ENCODE results near the gene AOPEP. TPM values are rescaled to one million over a fixed set of nuclear protein-coding genes. Genes with fewer than 3 reads are reported as not detected.
"Not testable (repeated sequence)": the region's sequence is repeated elsewhere in the genome, so short reads cannot be mapped to it uniquely, and the experiment has no call there.

The AOPEP gene
- total RNA-seq, 1 donor from 2014 or later = 22.1 TPM

GRCh38 chr9:94846739-94847138 lies 120.2 kb downstream of the AOPEP start:
- Mint-ChIP-seq H3K9me3 (ENCODE audit: unreplicated experiment) (no peaks in the 10 kb centered on the region), H3K36me3 (ENCODE audit: low read depth, unreplicated experiment) (peaks cover 7% of the 10 kb centered on the region), H3K4me3 (ENCODE audit: unreplicated experiment) (no peak overlapping the region), H3K27me3 (ENCODE audit: unreplicated experiment) (peaks cover 5% of the 10 kb centered on the region), H3K4me1 (ENCODE audit: unreplicated experiment) (peaks cover 9% of the 10 kb centered on the region), H3K27ac (ENCODE audit: unreplicated experiment) (no peak overlapping the region)
- TF ChIP-seq CTCF (IDR thresholded peaks at IDR 0.05; ENCODE audit: unreplicated experiment) = no peak
- DNase-seq (ENCODE audit: low spot score) = no peak

- H3K36me3 Mint-ChIP-seq (ENCODE audit: low read depth, unreplicated experiment) = peaks cover 7% of the 10 kb centered on the region
- no peak overlapping the region for H3K4me3 Mint-ChIP-seq (ENCODE audit: unreplicated experiment)
- H3K9me3 Mint-ChIP-seq (ENCODE audit: unreplicated experiment) = no peaks in the 10 kb centered on the region
- H3K27ac Mint-ChIP-seq (ENCODE audit: unreplicated experiment) = no peak overlapping the region
- H3K4me1 Mint-ChIP-seq (ENCODE audit: unreplicated experiment) = peaks cover 9% of the 10 kb centered on the region
- no peak for TF ChIP-seq CTCF (IDR thresholded peaks at IDR 0.05; ENCODE audit: unreplicated experiment)
- no peak for DNase-seq (ENCODE audit: low spot score)
- peaks cover 5% of the 10 kb centered on the region for H3K27me3 Mint-ChIP-seq (ENCODE audit: unreplicated experiment)
Measured at GRCh38 chr9:94847486-94847885, 121.0 kb downstream of the AOPEP start.

- not testable (repeated sequence) for H3K36me3 Mint-ChIP-seq (ENCODE audit: low read depth, unreplicated experiment); H3K4me3 Mint-ChIP-seq (ENCODE audit: unreplicated experiment); DNase-seq (ENCODE audit: low spot score); H3K4me1 Mint-ChIP-seq (ENCODE audit: unreplicated experiment); H3K9me3 Mint-ChIP-seq (ENCODE audit: unreplicated experiment); H3K27ac Mint-ChIP-seq (ENCODE audit: unreplicated experiment); H3K27me3 Mint-ChIP-seq (ENCODE audit: unreplicated experiment)
Measured at GRCh38 chr9:94848791-94849190, 122.3 kb downstream of the AOPEP start.

GRCh38 chr9:94850540-94851434 lies 124.3 kb downstream of the AOPEP start:
- H3K4me3 Mint-ChIP-seq (ENCODE audit: unreplicated experiment) = no peak overlapping the region
- no peaks in the 10 kb centered on the region for H3K36me3 Mint-ChIP-seq (ENCODE audit: low read depth, unreplicated experiment)
- DNase-seq (ENCODE audit: low spot score) = no peak
- no peaks in the 10 kb centered on the region for H3K9me3 Mint-ChIP-seq (ENCODE audit: unreplicated experiment)
- no peak overlapping the region for H3K27ac Mint-ChIP-seq (ENCODE audit: unreplicated experiment)
- peaks cover 4% of the 10 kb centered on the region for H3K27me3 Mint-ChIP-seq (ENCODE audit: unreplicated experiment)
- no peak for TF ChIP-seq CTCF (IDR thresholded peaks at IDR 0.05; ENCODE audit: unreplicated experiment)
- no peaks in the 10 kb centered on the region for H3K4me1 Mint-ChIP-seq (ENCODE audit: unreplicated experiment)

- no peak for TF ChIP-seq CTCF (IDR thresholded peaks at IDR 0.05; ENCODE audit: unreplicated experiment)
- DNase-seq (ENCODE audit: low spot score) = no peak
- H3K4me1 Mint-ChIP-seq (ENCODE audit: unreplicated experiment) = no peaks in the 10 kb centered on the region
- H3K4me3 Mint-ChIP-seq (ENCODE audit: unreplicated experiment) = no peak overlapping the region
- no peaks in the 10 kb centered on the region for H3K9me3 Mint-ChIP-seq (ENCODE audit: unreplicated experiment)
- H3K36me3 Mint-ChIP-seq (ENCODE audit: low read depth, unreplicated experiment) = no peaks in the 10 kb centered on the region
- H3K27me3 Mint-ChIP-seq (ENCODE audit: unreplicated experiment) = no peaks in the 10 kb centered on the region
- H3K27ac Mint-ChIP-seq (ENCODE audit: unreplicated experiment) = no peak overlapping the region
Measured at GRCh38 chr9:94851467-94851866, 125.0 kb downstream of the AOPEP start.
